Kidney (tissue), 14 donors: ENCODE results near the gene STT3A. TPM values are rescaled to one million over a fixed set of nuclear protein-coding genes. Genes with fewer than 3 reads are reported as not detected.

Experiments
- DNase-seq, 5 donors: peaks; one replicate each; pipeline ENCODE4 v3.0.0-alpha.2; 2013 to 2020
- FAIRE-seq: peaks from 2 replicates; lab custom pipeline; 2012; peaks lifted over from hg19 to GRCh38; lab: Jason Lieb, UNC
- H3K27ac ChIP-seq, 2 donors: one replicate each; pipeline ENCODE4 v1.7.0; 2013; ENCODE audit warnings: low read depth in 2 of 2, low read length in 2 of 2, inconsistent platforms in 1 of 2
- H3K27me3 ChIP-seq: one replicate; pipeline ENCODE4 v1.7.1; 2013; ENCODE audit warnings: low read length, inconsistent platforms; ENCODE audit not compliant: control insufficient read depth, insufficient read depth
- H3K36me3 ChIP-seq, 3 donors: one replicate each; pipeline versions ENCODE4 v1.7.0 to v1.7.1; 2013; ENCODE audit warnings: low read length in 3 of 3, control low read depth in 1 of 3, inconsistent platforms in 1 of 3; ENCODE audit not compliant: insufficient read depth in 3 of 3, control insufficient read depth in 2 of 3
- H3K4me1 ChIP-seq, 3 donors: one replicate each; pipeline versions ENCODE4 v1.7.0 to v1.7.1; 2013; ENCODE audit warnings: low read length in 3 of 3, inconsistent platforms in 1 of 3, low read depth in 1 of 3; ENCODE audit not compliant: control insufficient read depth in 2 of 3, insufficient read depth in 2 of 3
- H3K4me3 ChIP-seq, 3 donors: one replicate each; pipeline versions ENCODE4 v1.7.0 to v1.8.1; 2013; ENCODE audit warnings: low read length in 3 of 3, control low read depth in 1 of 3, inconsistent platforms in 1 of 3
- H3K9ac ChIP-seq, 3 donors: one replicate each; pipeline versions ENCODE4 v1.7.0 to v1.7.1; 2013; ENCODE audit warnings: low read length in 3 of 3, control low read depth in 1 of 3, inconsistent platforms in 1 of 3
- H3K9me3 ChIP-seq, 3 donors: one replicate each; pipeline versions ENCODE4 v1.7.0 to v1.7.1; 2013; ENCODE audit warnings: low read length in 3 of 3, control low read depth in 1 of 3, inconsistent platforms in 1 of 3; ENCODE audit not compliant: control insufficient read depth in 2 of 3, insufficient read depth in 1 of 3
- CTCF ChIP-seq: IDR thresholded peaks from 3 replicates; pipeline ENCODE4 v1.5.1; 2012; ENCODE audit warnings: mild to moderate bottlenecking, moderate library complexity, borderline replicate concordance; ENCODE audit not compliant: insufficient read depth; ENCODE audit errors: extremely low read depth
- intact Hi-C: fragments of 100-400 bp; cut with DNase I; formaldehyde crosslinking; loops from one replicate; pipeline ENCODE4 v1.11.1; 2022
- polyA plus RNA-seq: library from polyadenylated mRNA; stranded (reverse); fragments of 350-450 nt; fragmentation: Illumina TruSeq; extraction: RNeasy Lipid Tissue Mini Kit (QIAGEN cat#74804); gene quantifications from one replicate; pipeline ENCODE4 v1.2.3, GENCODE V29; 2014; ENCODE audit warnings: low read depth, low replicate concordance; ENCODE audit not compliant: insufficient read depth
- total RNA-seq: library from RNA; stranded (reverse); fragmentation: NEBNext Ultra II Directional; extraction: Animal tissue kit (Norgen Biotek cat#: 25700); gene quantifications from one replicate; pipeline ENCODE4 v1.2.1, GENCODE V29; 2021
- donor health status: control.
- donor health status: control.
- donor health status: control.
- donor health status: control.
- donor health status: control.
- donor health status: DM: yes; HTN: yes; CAD: no.
- donor health status: Normal renal cell carcinoma (clear cell type).

The STT3A gene
- total and polyA plus RNA-seq, 2 donors from 2014 or later, result 65.0 to 125 TPM

- Histone ChIP-seq H3K4me1 (no peaks in the 10 kb centered on the region), H3K36me3 (no peaks in the 10 kb centered on the region), H3K9me3 (no peaks in the 10 kb centered on the region), H3K9ac (no peak overlapping the region), H3K27me3 (no peaks in the 10 kb centered on the region), H3K27ac (no peak overlapping the region), H3K4me3 (no peak overlapping the region)
- intact Hi-C loops, result no loop called here
- TF ChIP-seq CTCF, result no peak
- no peak for DNase-seq
- no peak for FAIRE-seq
Measured at GRCh38 chr11:125561924-125562323, 30.7 kb upstream of the STT3A start.

GRCh38 chr11:125562430-125562829, 30.2 kb upstream of the STT3A start:
- no peak for FAIRE-seq

GRCh38 chr11:125564357-125564756, 28.3 kb upstream of the STT3A start:
- Histone ChIP-seq H3K9ac (no peak overlapping the region), H3K4me1 (no peaks in the 10 kb centered on the region), H3K27me3 (no peaks in the 10 kb centered on the region), H3K4me3 (no peak overlapping the region), H3K27ac (no peak overlapping the region), H3K36me3 (no peaks in the 10 kb centered on the region), H3K9me3 (no peaks in the 10 kb centered on the region)
- intact Hi-C loops, result no loop called here
- TF ChIP-seq CTCF, result no peak
- no peak for DNase-seq
- no peak for FAIRE-seq

More at GRCh38 chr11:125562430-125562829, 30.2 kb upstream of the STT3A start:
- no peak for TF ChIP-seq CTCF
- H3K27me3 ChIP-seq, result no peaks in the 10 kb centered on the region
- H3K4me3 ChIP-seq, result no peak overlapping the region
- no peaks in the 10 kb centered on the region for H3K9me3 ChIP-seq
- H3K9ac ChIP-seq, result no peak overlapping the region
- peak in 2 of 5 donors; percentile 4 to 5 for DNase-seq
- no peak overlapping the region for H3K27ac ChIP-seq
- H3K4me1 ChIP-seq, result no peaks in the 10 kb centered on the region
- intact Hi-C loops, result no loop called here
- H3K36me3 ChIP-seq, result no peaks in the 10 kb centered on the region

- Histone ChIP-seq H3K27me3 (no peaks in the 10 kb centered on the region), H3K9ac (no peak overlapping the region), H3K27ac (no peak overlapping the region), H3K36me3 (no peaks in the 10 kb centered on the region), H3K9me3 (no peaks in the 10 kb centered on the region), H3K4me1 (peaks cover 0 to 7% (median 3%) of the 10 kb centered on the region in 3 donors), H3K4me3 (no peak overlapping the region)
- DNase-seq (no peak), FAIRE-seq (no peak)
- intact Hi-C loops, result no loop called here
- TF ChIP-seq CTCF, result no peak
Measured at GRCh38 chr11:125566235-125566634, 26.4 kb upstream of the STT3A start.
